Loucy (cell line): ENCODE data around the gene ADGRB3.

Source experiments
- EZH2phosphoT487 ChIP-seq: fragments of 200-600 bp; IDR thresholded peaks from 2 replicates; pipeline ENCODE4 v1.6.1; 2018; ENCODE audit warnings: antibody characterized with exemption, mild to moderate bottlenecking, moderate library complexity, borderline replicate concordance
- TF ChIP-seq, protein P1 (sequence below): fragments of 200-600 bp; sonication (generic); conservative IDR thresholded peaks from 2 replicates; pipeline ENCODE4 v1.5.1; 2014; ENCODE audit warnings: mild to moderate bottlenecking, antibody characterized with exemption, low read length

DNA sequence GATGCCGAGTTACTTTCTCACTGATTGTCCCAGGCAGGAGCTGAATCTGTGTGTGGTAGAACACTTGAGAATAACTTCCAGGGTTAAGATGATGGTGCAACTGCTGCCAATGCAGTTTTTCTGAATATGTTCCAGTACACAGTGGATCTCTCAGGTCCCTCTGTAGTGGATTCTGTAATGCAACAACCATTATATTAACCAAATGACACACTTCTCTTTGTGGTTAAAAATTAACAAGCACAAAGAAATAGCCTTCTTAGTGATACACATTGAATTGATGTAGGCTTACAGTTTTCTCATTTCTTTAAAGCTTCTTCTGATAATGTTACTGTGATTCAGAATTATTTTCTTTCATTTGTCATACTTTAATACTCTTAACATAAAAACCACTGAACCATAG is 383.8 kb downstream of the ADGRB3 start:
- TF ChIP-seq, protein P1, sequence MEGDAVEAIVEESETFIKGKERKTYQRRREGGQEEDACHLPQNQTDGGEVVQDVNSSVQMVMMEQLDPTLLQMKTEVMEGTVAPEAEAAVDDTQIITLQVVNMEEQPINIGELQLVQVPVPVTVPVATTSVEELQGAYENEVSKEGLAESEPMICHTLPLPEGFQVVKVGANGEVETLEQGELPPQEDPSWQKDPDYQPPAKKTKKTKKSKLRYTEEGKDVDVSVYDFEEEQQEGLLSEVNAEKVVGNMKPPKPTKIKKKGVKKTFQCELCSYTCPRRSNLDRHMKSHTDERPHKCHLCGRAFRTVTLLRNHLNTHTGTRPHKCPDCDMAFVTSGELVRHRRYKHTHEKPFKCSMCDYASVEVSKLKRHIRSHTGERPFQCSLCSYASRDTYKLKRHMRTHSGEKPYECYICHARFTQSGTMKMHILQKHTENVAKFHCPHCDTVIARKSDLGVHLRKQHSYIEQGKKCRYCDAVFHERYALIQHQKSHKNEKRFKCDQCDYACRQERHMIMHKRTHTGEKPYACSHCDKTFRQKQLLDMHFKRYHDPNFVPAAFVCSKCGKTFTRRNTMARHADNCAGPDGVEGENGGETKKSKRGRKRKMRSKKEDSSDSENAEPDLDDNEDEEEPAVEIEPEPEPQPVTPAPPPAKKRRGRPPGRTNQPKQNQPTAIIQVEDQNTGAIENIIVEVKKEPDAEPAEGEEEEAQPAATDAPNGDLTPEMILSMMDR, result no peak
- TF ChIP-seq EZH2phosphoT487, result no peak
